Gastrocnemius medialis (tissue), 4 donors: ENCODE results near the gene KCTD16. TPM values are rescaled to one million over a fixed set of nuclear protein-coding genes. Genes with fewer than 3 reads are reported as not detected.

Source experiments
- ATAC-seq, 2 donors: fragments of 150-250 bp; one replicate each; pipeline ENCODE4 v1.9.1; 2016
- DNase-seq, 2 donors: peaks; one replicate each; pipeline ENCODE4 v3.0.0-alpha.2; 2019
- H3K27ac ChIP-seq, 4 donors: fragments of 200-600 bp; sonication (generic); 1 replicate in 1 of 4; 2 replicates in 3 of 4; pipeline ENCODE4 v1.5.1; 2016 to 2018; ENCODE audit warnings: mild to moderate bottlenecking in 2 of 4, moderate library complexity in 1 of 4
- H3K27me3 ChIP-seq, 3 donors: fragments of 200-600 bp; sonication (generic) in 2 of 3; 1 replicate in 1 of 3; 2 replicates in 2 of 3; pipeline versions ENCODE4 v1.5.1 to v1.6.0; 2016 to 2019; ENCODE audit warnings: mild to moderate bottlenecking in 1 of 3, moderate library complexity in 1 of 3
- H3K36me3 ChIP-seq, 2 donors: fragments of 200-600 bp; sonication (generic) in 1 of 2; one replicate each; pipeline ENCODE4 v1.5.1; 2017 to 2018
- H3K4me1 ChIP-seq, 2 donors: fragments of 200-600 bp; sonication (generic) in 1 of 2; one replicate each; pipeline ENCODE4 v1.5.1; 2016 to 2017; ENCODE audit warnings: mild to moderate bottlenecking in 2 of 2
- H3K4me3 ChIP-seq, 4 donors: fragments of 200-600 bp; sonication (generic) in 3 of 4; 1 replicate in 1 of 4; 2 replicates in 3 of 4; pipeline ENCODE4 v1.5.1; 2016 to 2019; ENCODE audit warnings: mild to moderate bottlenecking in 2 of 4
- H3K9me3 ChIP-seq, 3 donors: fragments of 200-600 bp; sonication (generic) in 2 of 3; 1 replicate in 1 of 3; 2 replicates in 2 of 3; pipeline ENCODE4 v1.5.1; 2016 to 2019
- POLR2A ChIP-seq, 2 donors: fragments of 450-650 bp; IDR thresholded peaks; one replicate each; pipeline ENCODE4 v1.6.1; 2017; ENCODE audit warnings: antibody characterized with exemption in 2 of 2, mild to moderate bottlenecking in 2 of 2, moderate library complexity in 2 of 2
- in situ Hi-C, 4 donors: fragments of 200-750 bp; cut with MboI; loops; one replicate each; pipeline versions ENCODE4 v1.15.0 to v1.8.0; 2017; ENCODE audit warnings: low sequenced_read_pairs in 4 of 4
- intact Hi-C: fragments of 100-400 bp; cut with DNase I; formaldehyde crosslinking; loops from one replicate; pipeline ENCODE4 v1.15.1; 2023; ENCODE audit warnings: low total_unique reads
- total RNA-seq, 4 donors: library from RNA; depleted of rRNA; stranded (reverse); fragments of >200 nt; gene quantifications; one replicate each; pipeline versions ENCODE4 v1.1.0 to v1.2.3, GENCODE V29; 2016
- TF ChIP-seq, protein P1 (sequence below), 5 experiments: fragments of 450-650 bp in 3 of 5; fragments of 200-600 bp in 2 of 5; sonication (generic) in 2 of 5; IDR thresholded peaks in 4 of 5; conservative IDR thresholded peaks in 1 of 5; 1 replicate in 4 of 5; 2 replicates in 1 of 5; pipeline ENCODE4 v1.5.1; 2016 to 2019; ENCODE audit warnings: antibody characterized with exemption in 5 of 5, mild to moderate bottlenecking in 3 of 5, moderate library complexity in 3 of 5

KCTD16 gene
- total RNA-seq, 4 donors from 2014 or later: 0.02 TPM; not detected in 3

DNA sequence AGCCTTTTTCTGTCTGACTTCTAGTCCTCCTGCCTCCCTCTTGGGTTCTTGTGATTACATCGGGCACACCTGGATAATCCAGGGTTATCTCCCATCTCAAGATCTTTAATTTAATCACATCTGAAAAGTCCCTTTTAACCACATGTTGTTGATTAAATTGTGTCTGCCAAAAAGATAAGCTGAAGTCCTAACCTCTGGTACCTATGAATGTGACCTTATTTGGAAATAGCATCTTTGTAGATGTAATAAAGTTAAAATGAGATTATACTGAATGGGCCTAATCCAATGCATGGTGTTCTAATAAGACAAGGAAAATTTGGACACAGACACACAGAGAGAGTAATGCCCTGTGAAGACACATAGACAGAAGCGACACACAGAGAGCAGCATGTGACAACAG, 232.4 kb downstream of the KCTD16 start:
- H3K4me1 ChIP-seq: no peaks in the 10 kb centered on the region
- intact Hi-C loops: no loop called here
- in situ Hi-C loops: no loop called here
- TF ChIP-seq, protein P1, sequence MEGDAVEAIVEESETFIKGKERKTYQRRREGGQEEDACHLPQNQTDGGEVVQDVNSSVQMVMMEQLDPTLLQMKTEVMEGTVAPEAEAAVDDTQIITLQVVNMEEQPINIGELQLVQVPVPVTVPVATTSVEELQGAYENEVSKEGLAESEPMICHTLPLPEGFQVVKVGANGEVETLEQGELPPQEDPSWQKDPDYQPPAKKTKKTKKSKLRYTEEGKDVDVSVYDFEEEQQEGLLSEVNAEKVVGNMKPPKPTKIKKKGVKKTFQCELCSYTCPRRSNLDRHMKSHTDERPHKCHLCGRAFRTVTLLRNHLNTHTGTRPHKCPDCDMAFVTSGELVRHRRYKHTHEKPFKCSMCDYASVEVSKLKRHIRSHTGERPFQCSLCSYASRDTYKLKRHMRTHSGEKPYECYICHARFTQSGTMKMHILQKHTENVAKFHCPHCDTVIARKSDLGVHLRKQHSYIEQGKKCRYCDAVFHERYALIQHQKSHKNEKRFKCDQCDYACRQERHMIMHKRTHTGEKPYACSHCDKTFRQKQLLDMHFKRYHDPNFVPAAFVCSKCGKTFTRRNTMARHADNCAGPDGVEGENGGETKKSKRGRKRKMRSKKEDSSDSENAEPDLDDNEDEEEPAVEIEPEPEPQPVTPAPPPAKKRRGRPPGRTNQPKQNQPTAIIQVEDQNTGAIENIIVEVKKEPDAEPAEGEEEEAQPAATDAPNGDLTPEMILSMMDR (IDR thresholded peaks at IDR 0.05 in 4 of 5, conservative IDR thresholded peaks at IDR 0.05 in 1 of 5): no peak
- no peak for TF ChIP-seq POLR2A (IDR thresholded peaks at IDR 0.05)
- no peak overlapping the region for H3K4me3 ChIP-seq
- ATAC-seq (no peak), DNase-seq (no peak)
- no peak overlapping the region for H3K27ac ChIP-seq
- no peaks in the 10 kb centered on the region for H3K27me3 ChIP-seq
- no peaks in the 10 kb centered on the region for H3K9me3 ChIP-seq
- H3K36me3 ChIP-seq: no peaks in the 10 kb centered on the region

GRCh38 chr5:144403817-144404420, 233.2 kb downstream of the KCTD16 start:
- ATAC-seq: no peak
- in situ Hi-C loops: no loop called here
- intact Hi-C loops: no loop called here

DNA sequence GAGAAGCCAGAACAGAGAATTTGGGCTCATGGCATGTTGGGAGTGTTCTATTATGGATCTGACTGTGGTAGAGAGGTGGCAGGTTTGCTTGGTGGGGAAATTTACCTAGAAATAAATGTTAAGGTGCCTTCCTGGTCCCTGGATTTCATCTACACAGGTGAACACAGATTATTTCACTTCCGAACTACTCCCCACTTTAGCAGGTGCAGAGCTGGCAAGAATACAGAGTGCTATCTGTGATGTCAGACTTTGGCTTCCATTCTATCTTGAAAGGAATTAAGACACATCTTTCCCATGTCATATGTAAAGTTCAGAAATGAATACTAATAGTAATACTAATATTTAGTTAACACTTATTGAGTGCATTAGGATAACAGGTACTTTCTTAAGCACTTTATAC, 234.0 kb downstream of the KCTD16 start:
- Histone ChIP-seq H3K27me3 (no peaks in the 10 kb centered on the region), H3K27ac (no peak overlapping the region), H3K4me1 (no peaks in the 10 kb centered on the region), H3K9me3 (no peaks in the 10 kb centered on the region), H3K4me3 (no peak overlapping the region), H3K36me3 (no peaks in the 10 kb centered on the region)
- intact Hi-C loops (no loop called here), in situ Hi-C loops (no loop called here)
- DNase-seq: no peak
- TF ChIP-seq, protein P1 (IDR thresholded peaks at IDR 0.05 in 4 of 5, conservative IDR thresholded peaks at IDR 0.05 in 1 of 5): no peak
- no peak for TF ChIP-seq POLR2A (IDR thresholded peaks at IDR 0.05)
- no peak for ATAC-seq

More at GRCh38 chr5:144403817-144404420, 233.2 kb downstream of the KCTD16 start:
- Histone ChIP-seq H3K4me1 (no peaks in the 10 kb centered on the region), H3K4me3 (no peak overlapping the region), H3K27me3 (no peaks in the 10 kb centered on the region), H3K9me3 (no peaks in the 10 kb centered on the region), H3K36me3 (no peaks in the 10 kb centered on the region), H3K27ac (no peak overlapping the region)
- TF ChIP-seq POLR2A (IDR thresholded peaks at IDR 0.05): no peak
- TF ChIP-seq, protein P1 (IDR thresholded peaks at IDR 0.05 in 4 of 5, conservative IDR thresholded peaks at IDR 0.05 in 1 of 5): no peak
- DNase-seq: no peak

- Histone ChIP-seq H3K36me3 (no peaks in the 10 kb centered on the region), H3K4me1 (no peaks in the 10 kb centered on the region), H3K9me3 (no peaks in the 10 kb centered on the region), H3K27me3 (no peaks in the 10 kb centered on the region), H3K27ac (no peak overlapping the region), H3K4me3 (no peak overlapping the region)
- intact Hi-C loops (no loop called here), in situ Hi-C loops (no loop called here)
- no peak for ATAC-seq
- no peak for DNase-seq
- no peak for TF ChIP-seq POLR2A (IDR thresholded peaks at IDR 0.05)
- TF ChIP-seq, protein P1 (IDR thresholded peaks at IDR 0.05 in 4 of 5, conservative IDR thresholded peaks at IDR 0.05 in 1 of 5): no peak
Observed at GRCh38 chr5:144405991-144406390, 235.3 kb downstream of the KCTD16 start.

DNA sequence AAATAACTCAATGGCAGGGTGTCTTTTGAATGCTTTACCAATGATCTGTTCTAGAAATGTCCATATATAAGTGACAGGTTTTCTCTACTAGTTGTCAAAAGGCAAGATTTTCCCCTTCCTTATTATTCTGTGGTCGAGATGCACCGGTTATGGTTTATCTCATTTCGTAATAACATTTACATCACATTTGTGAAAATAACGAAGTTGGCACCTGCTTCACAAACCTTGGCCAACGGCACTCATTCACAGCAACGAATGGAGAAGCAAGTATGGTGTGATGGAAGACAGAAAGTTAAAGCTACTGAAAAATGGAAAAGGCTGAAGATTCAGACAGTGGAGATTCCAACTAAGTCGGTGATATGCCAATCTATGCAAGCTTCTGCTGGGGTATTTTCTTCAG, 235.8 kb downstream of the KCTD16 start:
- DNase-seq: no peak
- in situ Hi-C loops: no loop called here
- Histone ChIP-seq H3K36me3 (no peaks in the 10 kb centered on the region), H3K27ac (no peak overlapping the region), H3K4me1 (no peaks in the 10 kb centered on the region), H3K27me3 (no peaks in the 10 kb centered on the region), H3K4me3 (no peak overlapping the region), H3K9me3 (no peaks in the 10 kb centered on the region)
- ATAC-seq: no peak
- intact Hi-C loops: no loop called here
- no peak for TF ChIP-seq POLR2A (IDR thresholded peaks at IDR 0.05)
- TF ChIP-seq, protein P1 (IDR thresholded peaks at IDR 0.05 in 4 of 5, conservative IDR thresholded peaks at IDR 0.05 in 1 of 5): no peak
